Breast epithelium (tissue), 3 donors: ENCODE results near the gene CSNK1D.

Source experiments
- CTCF ChIP-seq, 3 donors: fragments of 450-650 bp; IDR thresholded peaks; one replicate each; pipeline ENCODE4 v1.5.1; 2016 to 2017; ENCODE audit warnings: antibody characterized with exemption in 3 of 3, mild to moderate bottlenecking in 3 of 3, moderate library complexity in 3 of 3
- POLR2A ChIP-seq: fragments of 450-650 bp; IDR thresholded peaks from one replicate; pipeline ENCODE4 v1.6.1; 2016; ENCODE audit warnings: antibody characterized with exemption, mild to moderate bottlenecking, moderate library complexity

- TF ChIP-seq CTCF (IDR thresholded peaks at IDR 0.05) (no peak), POLR2A (no peak)
Measured at GRCh38 chr17:82214012-82214628, 59.4 kb downstream of the CSNK1D start.
